ENCODE data around the gene BMPR1B.

The BMPR1B gene

GRCh38 chr4:95181996-95182306 lies 424.2 kb downstream of the BMPR1B start:
- no peak overlapping the region for H3K27ac ChIP-seq (replicated peaks; ENCODE audit: low read length)
- peak overlapping the region; percentile 26 for H2AFZ ChIP-seq (ENCODE audit: low read length)
- H3K27me3 ChIP-seq (ENCODE audit: control insufficient read depth in 3 of 3, insufficient read depth in 3 of 3, low read depth in 1 of 3, low read length in 3 of 3): peaks cover 0 to 8% (median 0%) of the 10 kb centered on the region in 3 experiments
- no peak overlapping the region for H2AK5ac ChIP-seq (ENCODE audit: low read depth, low read length)
- H3K23ac ChIP-seq (ENCODE audit: low read depth, low read length, poor library complexity): no peak overlapping the region
- no peak overlapping the region for H3K18ac ChIP-seq (ENCODE audit: low read length)
- no peak overlapping the region for H3K9ac ChIP-seq (ENCODE audit: low read depth, low read length, poor library complexity)
- H4K8ac ChIP-seq (ENCODE audit: low read depth, low read length): no peak overlapping the region
- peaks cover 6 to 18% of the 10 kb centered on the region in 2 donors for H3K9me3 ChIP-seq (replicated peaks in 1 of 2; ENCODE audit: control insufficient read depth in 2 of 2, insufficient read depth in 1 of 2, low read depth in 1 of 2, low read length in 2 of 2)
- peak overlapping the region in 1 of 2 donors; percentile 27 for H3K4me3 ChIP-seq (ENCODE audit: low read length in 2 of 2)
- no peak for DNase-seq (ENCODE audit: low spot score)
- H3K14ac ChIP-seq (ENCODE audit: low read length): no peak overlapping the region
- H4K91ac ChIP-seq (ENCODE audit: low read depth, low read length, poor library complexity): no peak overlapping the region
- no peak overlapping the region for H2BK15ac ChIP-seq (ENCODE audit: low read length)
- H2BK12ac ChIP-seq (ENCODE audit: low read length): no peak overlapping the region
- H3K4ac ChIP-seq (ENCODE audit: low read length): no peak overlapping the region
- no peak overlapping the region for H2BK5ac ChIP-seq (ENCODE audit: low read length)
- peaks cover 21 to 28% of the 10 kb centered on the region in 2 donors for H3K4me1 ChIP-seq (ENCODE audit: control insufficient read depth in 2 of 2, insufficient read depth in 1 of 2, low read depth in 1 of 2, low read length in 2 of 2)
- H2BK120ac ChIP-seq (ENCODE audit: low read depth, low read length): no peak overlapping the region
- H3K79me1 ChIP-seq (ENCODE audit: low read depth, low read length): no peaks in the 10 kb centered on the region
- H3K4me2 ChIP-seq (ENCODE audit: insufficient read depth, low read length, poor library complexity, severe bottlenecking): no peak overlapping the region
- peaks cover 0 to 44% of the 10 kb centered on the region in 2 donors for H3K36me3 ChIP-seq (replicated peaks in 1 of 2; ENCODE audit: control insufficient read depth in 2 of 2, insufficient read depth in 2 of 2, low read length in 2 of 2)
- no CpG with 5 or more reads among the region's 2 CpGs for WGBS, 2 donors (ENCODE audit: extremely low coverage in 2 of 2, insufficient read length in 2 of 2, insufficient replicate concordance in 1 of 2)

GRCh38 chr4:95183656-95184408 lies 426.1 kb downstream of the BMPR1B start:
- Histone ChIP-seq H3K14ac (ENCODE audit: low read length) (no peak overlapping the region), H3K9ac (ENCODE audit: low read depth, low read length, poor library complexity) (no peak overlapping the region), H3K4me1 (ENCODE audit: control insufficient read depth in 2 of 2, insufficient read depth in 1 of 2, low read depth in 1 of 2, low read length in 2 of 2) (peaks cover 21 to 28% of the 10 kb centered on the region in 2 donors), H4K91ac (ENCODE audit: low read depth, low read length, poor library complexity) (no peak overlapping the region), H2BK5ac (ENCODE audit: low read length) (no peak overlapping the region), H4K8ac (ENCODE audit: low read depth, low read length) (no peak overlapping the region), H2BK15ac (ENCODE audit: low read length) (no peak overlapping the region), H3K18ac (ENCODE audit: low read length) (no peak overlapping the region), H3K9me3 (replicated peaks in 1 of 2; ENCODE audit: control insufficient read depth in 2 of 2, insufficient read depth in 1 of 2, low read depth in 1 of 2, low read length in 2 of 2) (peaks cover 0 to 6% of the 10 kb centered on the region in 2 donors), H3K36me3 (replicated peaks in 1 of 2; ENCODE audit: control insufficient read depth in 2 of 2, insufficient read depth in 2 of 2, low read length in 2 of 2) (peaks cover 0 to 28% of the 10 kb centered on the region in 2 donors), H3K27ac (replicated peaks; ENCODE audit: low read length) (no peak overlapping the region), H2AK5ac (ENCODE audit: low read depth, low read length) (no peak overlapping the region), H2BK12ac (ENCODE audit: low read length) (no peak overlapping the region), H3K27me3 (ENCODE audit: control insufficient read depth in 3 of 3, insufficient read depth in 3 of 3, low read depth in 1 of 3, low read length in 3 of 3) (peaks cover 0 to 11% (median 0%) of the 10 kb centered on the region in 3 experiments), H3K4me2 (ENCODE audit: insufficient read depth, low read length, poor library complexity, severe bottlenecking) (no peak overlapping the region), H2AFZ (ENCODE audit: low read length) (no peak overlapping the region), H3K79me1 (ENCODE audit: low read depth, low read length) (no peaks in the 10 kb centered on the region), H3K4me3 (ENCODE audit: low read length in 2 of 2) (no peak overlapping the region), H2BK120ac (ENCODE audit: low read depth, low read length) (no peak overlapping the region), H3K23ac (ENCODE audit: low read depth, low read length, poor library complexity) (no peak overlapping the region), H3K4ac (ENCODE audit: low read length) (no peak overlapping the region)
- no CpG with 5 or more reads among the region's 5 CpGs for WGBS, 2 donors (ENCODE audit: extremely low coverage in 2 of 2, insufficient read length in 2 of 2, insufficient replicate concordance in 1 of 2)
- no peak for DNase-seq (ENCODE audit: low spot score)

- no CpG with 5 or more reads among the region's 8 CpGs for WGBS, 2 donors (ENCODE audit: extremely low coverage in 2 of 2, insufficient read length in 2 of 2, insufficient replicate concordance in 1 of 2)
- Histone ChIP-seq H3K9ac (ENCODE audit: low read depth, low read length, poor library complexity) (no peak overlapping the region), H2BK12ac (ENCODE audit: low read length) (no peak overlapping the region), H2BK15ac (ENCODE audit: low read length) (no peak overlapping the region), H2AFZ (ENCODE audit: low read length) (no peak overlapping the region), H3K36me3 (replicated peaks in 1 of 2; ENCODE audit: control insufficient read depth in 2 of 2, insufficient read depth in 2 of 2, low read length in 2 of 2) (peaks cover 0 to 26% of the 10 kb centered on the region in 2 donors), H4K91ac (ENCODE audit: low read depth, low read length, poor library complexity) (no peak overlapping the region), H3K14ac (ENCODE audit: low read length) (no peak overlapping the region), H3K4me2 (ENCODE audit: insufficient read depth, low read length, poor library complexity, severe bottlenecking) (no peak overlapping the region), H4K8ac (ENCODE audit: low read depth, low read length) (no peak overlapping the region), H3K79me1 (ENCODE audit: low read depth, low read length) (no peaks in the 10 kb centered on the region), H3K27ac (replicated peaks; ENCODE audit: low read length) (no peak overlapping the region), H3K4me3 (ENCODE audit: low read length in 2 of 2) (no peak overlapping the region), H3K27me3 (ENCODE audit: control insufficient read depth in 3 of 3, insufficient read depth in 3 of 3, low read depth in 1 of 3, low read length in 3 of 3) (peaks cover 0 to 15% (median 0%) of the 10 kb centered on the region in 3 experiments), H2BK120ac (ENCODE audit: low read depth, low read length) (no peak overlapping the region), H3K4me1 (ENCODE audit: control insufficient read depth in 2 of 2, insufficient read depth in 1 of 2, low read depth in 1 of 2, low read length in 2 of 2) (peaks cover 17 to 23% of the 10 kb centered on the region in 2 donors), H2BK5ac (ENCODE audit: low read length) (no peak overlapping the region), H2AK5ac (ENCODE audit: low read depth, low read length) (no peak overlapping the region), H3K23ac (ENCODE audit: low read depth, low read length, poor library complexity) (no peak overlapping the region), H3K18ac (ENCODE audit: low read length) (no peak overlapping the region), H3K4ac (ENCODE audit: low read length) (no peak overlapping the region), H3K9me3 (replicated peaks in 1 of 2; ENCODE audit: control insufficient read depth in 2 of 2, insufficient read depth in 1 of 2, low read depth in 1 of 2, low read length in 2 of 2) (peaks cover 0 to 6% of the 10 kb centered on the region in 2 donors)
- no peak for DNase-seq (ENCODE audit: low spot score)
Observed at GRCh38 chr4:95186666-95187065, 428.9 kb downstream of the BMPR1B start.

- Histone ChIP-seq H2BK12ac (ENCODE audit: low read length) (no peak overlapping the region), H3K18ac (ENCODE audit: low read length) (no peak overlapping the region), H2BK120ac (ENCODE audit: low read depth, low read length) (no peak overlapping the region), H3K4me2 (ENCODE audit: insufficient read depth, low read length, poor library complexity, severe bottlenecking) (no peak overlapping the region), H3K27ac (replicated peaks; ENCODE audit: low read length) (no peak overlapping the region), H3K23ac (ENCODE audit: low read depth, low read length, poor library complexity) (no peak overlapping the region), H4K91ac (ENCODE audit: low read depth, low read length, poor library complexity) (no peak overlapping the region), H3K27me3 (ENCODE audit: control insufficient read depth in 3 of 3, insufficient read depth in 3 of 3, low read depth in 1 of 3, low read length in 3 of 3) (peaks cover 0 to 29% (median 0%) of the 10 kb centered on the region in 3 experiments), H3K36me3 (replicated peaks in 1 of 2; ENCODE audit: control insufficient read depth in 2 of 2, insufficient read depth in 2 of 2, low read length in 2 of 2) (peaks cover 0 to 20% of the 10 kb centered on the region in 2 donors), H4K8ac (ENCODE audit: low read depth, low read length) (no peak overlapping the region), H3K4me1 (ENCODE audit: control insufficient read depth in 2 of 2, insufficient read depth in 1 of 2, low read depth in 1 of 2, low read length in 2 of 2) (peaks cover 9% of the 10 kb centered on the region in 2 donors), H3K4ac (ENCODE audit: low read length) (no peak overlapping the region), H2BK5ac (ENCODE audit: low read length) (no peak overlapping the region), H3K9ac (ENCODE audit: low read depth, low read length, poor library complexity) (no peak overlapping the region), H2AK5ac (ENCODE audit: low read depth, low read length) (no peak overlapping the region), H2AFZ (ENCODE audit: low read length) (no peak overlapping the region), H2BK15ac (ENCODE audit: low read length) (no peak overlapping the region), H3K14ac (ENCODE audit: low read length) (no peak overlapping the region), H3K79me1 (ENCODE audit: low read depth, low read length) (no peaks in the 10 kb centered on the region), H3K4me3 (ENCODE audit: low read length in 2 of 2) (no peak overlapping the region), H3K9me3 (replicated peaks in 1 of 2; ENCODE audit: control insufficient read depth in 2 of 2, insufficient read depth in 1 of 2, low read depth in 1 of 2, low read length in 2 of 2) (peaks cover 0 to 6% of the 10 kb centered on the region in 2 donors)
- no CpG with 5 or more reads among the region's 5 CpGs for WGBS, 2 donors (ENCODE audit: extremely low coverage in 2 of 2, insufficient read length in 2 of 2, insufficient replicate concordance in 1 of 2)
- DNase-seq (ENCODE audit: low spot score): no peak
Observed at GRCh38 chr4:95188701-95189370, 431.1 kb downstream of the BMPR1B start.
